Caco-2 (cell line): ENCODE data around the gene RPS27L. TPM values are rescaled to one million over a fixed set of nuclear protein-coding genes. Genes with fewer than 3 reads are reported as not detected.
"Not testable (repeated sequence)": the region's sequence is repeated elsewhere in the genome, so short reads cannot be mapped to it uniquely, and the experiment has no call there.

Experiments used
- BruUV-seq: library from RNA; stranded (reverse); fragments of 400-500 nt; replicated peaks from 2 replicates; lab custom pipeline; 2021; lab: Mats Ljungman, UMichigan
- CTCF ChIA-PET: fragments of 300-600 bp; sonication (Branson Sonifier 250); formaldehyde crosslinking; loops from one replicate; lab custom pipeline; 2022; ENCODE audit warnings: antibody characterized with exemption; lab: Charles Lee
- POLR2A ChIA-PET: fragments of 300-600 bp; sonication (Branson Sonifier 250); formaldehyde crosslinking; loops from one replicate; lab custom pipeline; 2022; ENCODE audit warnings: antibody characterized with exemption; lab: Charles Lee
- DNase-seq, 2 experiments: peaks; one replicate each; pipeline versions ENCODE4 v3.0.0 to v3.0.0-alpha.2; 2020 to 2022
- H3K27me3 ChIP-seq: replicated peaks from 2 replicates; pipeline ENCODE4 v1.6.0; 2011; ENCODE audit warnings: low read length; ENCODE audit not compliant: control insufficient read depth, insufficient read depth
- H3K36me3 ChIP-seq: 2 replicates; pipeline ENCODE4 v1.5.1; 2011; ENCODE audit warnings: low read length; ENCODE audit not compliant: control insufficient read depth, insufficient read depth
- H3K4me1 ChIP-seq: fragments of 250-450 bp; sonication (Bioruptor Pico); 2 replicates; pipeline ENCODE4 v1.5.1; 2020; ENCODE audit warnings: mild to moderate bottlenecking
- H3K4me3 ChIP-seq: 2 replicates; pipeline ENCODE4 v1.5.1; 2011; ENCODE audit warnings: low read depth, mild to moderate bottlenecking, control low read depth, low read length
- H3K9me3 ChIP-seq: fragments of 250-450 bp; sonication (Bioruptor Pico); 2 replicates; pipeline ENCODE4 v1.5.1; 2020; ENCODE audit warnings: mild to moderate bottlenecking, moderate library complexity
- H3K27ac Mint-ChIP-seq: one replicate; pipeline ENCODE4 v1.8.0; 2022; ENCODE audit warnings: mixed read lengths; ENCODE audit not compliant: unreplicated experiment
- H3K27me3 Mint-ChIP-seq: one replicate; pipeline ENCODE4 v1.8.0; 2022; ENCODE audit warnings: mixed read lengths; ENCODE audit not compliant: insufficient read depth, unreplicated experiment
- H3K36me3 Mint-ChIP-seq: one replicate; pipeline ENCODE4 v1.8.0; 2022; ENCODE audit warnings: mild to moderate bottlenecking, mixed read lengths; ENCODE audit not compliant: insufficient read depth, unreplicated experiment
- H3K4me1 Mint-ChIP-seq: one replicate; pipeline ENCODE4 v1.8.0; 2022; ENCODE audit warnings: low read depth, mixed read lengths; ENCODE audit not compliant: unreplicated experiment
- H3K4me3 Mint-ChIP-seq: one replicate; pipeline ENCODE4 v1.8.0; 2022; ENCODE audit warnings: mild to moderate bottlenecking, moderate library complexity, mixed read lengths; ENCODE audit not compliant: unreplicated experiment
- H3K9me3 Mint-ChIP-seq: one replicate; pipeline ENCODE4 v1.8.0; 2022; ENCODE audit warnings: mixed read lengths; ENCODE audit not compliant: unreplicated experiment
- intact Hi-C: fragments of 100-400 bp; cut with micrococcal nuclease; formaldehyde crosslinking; loops from one replicate; pipeline ENCODE4 v1.10.0; 2022; ENCODE audit not compliant: unreplicated experiment
- total RNA-seq: library from RNA; stranded (reverse); gene quantifications from 2 replicates; pipeline ENCODE4 v1.2.3, GENCODE V29; 2022
- TF ChIP-seq, protein P1 (sequence below), 2 experiments: fragments of 200-600 bp in 1 of 2; IDR thresholded peaks; 1 replicate in 1 of 2; 2 replicates in 1 of 2; pipeline versions ENCODE4 v1.5.1 to v1.8.0; 2011 to 2022; ENCODE audit warnings: antibody characterized with exemption in 1 of 2, control low read depth in 1 of 2, inconsistent platforms in 1 of 2, low read depth in 1 of 2, low read length in 1 of 2, mild to moderate bottlenecking in 1 of 2, moderate library complexity in 1 of 2; ENCODE audit not compliant: insufficient read depth in 1 of 2, severe bottlenecking in 1 of 2, unreplicated experiment in 1 of 2

Gene RPS27L
- total RNA-seq, 1 experiment from 2014 or later: 73.0 TPM

DNA sequence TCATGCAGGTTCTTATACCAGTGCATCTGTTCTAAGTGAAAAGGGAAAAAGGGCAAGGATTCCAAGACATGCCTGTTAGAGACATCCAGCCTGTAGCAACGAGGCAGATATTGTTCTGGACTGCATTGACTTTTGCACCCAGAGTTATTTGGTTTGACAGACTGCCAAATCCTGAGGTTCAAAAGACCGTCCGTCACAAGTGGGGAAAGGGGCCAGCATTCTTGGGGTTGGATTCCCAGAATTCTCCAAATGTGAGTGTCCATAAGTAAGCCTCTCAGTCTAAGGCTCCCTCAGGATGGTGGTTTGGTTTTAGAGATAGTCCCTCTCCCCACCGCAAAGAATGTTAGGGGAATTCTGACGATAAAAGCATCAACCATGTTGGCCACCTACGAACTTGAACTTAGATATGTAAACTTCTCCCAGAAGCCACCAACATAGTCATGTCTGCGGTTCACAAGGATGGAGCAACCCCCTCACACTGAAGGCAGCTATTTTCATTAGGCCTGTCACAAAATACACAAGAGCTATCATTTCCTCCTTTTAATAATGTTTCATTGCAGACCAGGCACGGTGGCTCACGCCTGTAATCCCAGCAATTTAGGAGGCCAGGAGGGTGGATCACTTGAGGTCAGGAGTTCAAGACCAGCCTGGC is 49.3 kb downstream of the RPS27L start:
- CTCF ChIA-PET: interaction anchor here (0.7 kb wide), 1 partner anchor 384 kb away, joined by 3 read pairs; no protein-coding TSS in a partner anchor
- Mint-ChIP-seq H3K4me1 (no peaks in the 10 kb centered on the region), H3K36me3 (no peaks in the 10 kb centered on the region), H3K27me3 (no peaks in the 10 kb centered on the region), H3K9me3 (peaks cover 11% of the 10 kb centered on the region), H3K27ac (no peak overlapping the region), H3K4me3 (no peak overlapping the region)
- no peaks in the 10 kb centered on the region for H3K36me3 ChIP-seq
- no peaks in the 10 kb centered on the region for H3K27me3 ChIP-seq
- DNase-seq: no peak
- TF ChIP-seq, protein P1, sequence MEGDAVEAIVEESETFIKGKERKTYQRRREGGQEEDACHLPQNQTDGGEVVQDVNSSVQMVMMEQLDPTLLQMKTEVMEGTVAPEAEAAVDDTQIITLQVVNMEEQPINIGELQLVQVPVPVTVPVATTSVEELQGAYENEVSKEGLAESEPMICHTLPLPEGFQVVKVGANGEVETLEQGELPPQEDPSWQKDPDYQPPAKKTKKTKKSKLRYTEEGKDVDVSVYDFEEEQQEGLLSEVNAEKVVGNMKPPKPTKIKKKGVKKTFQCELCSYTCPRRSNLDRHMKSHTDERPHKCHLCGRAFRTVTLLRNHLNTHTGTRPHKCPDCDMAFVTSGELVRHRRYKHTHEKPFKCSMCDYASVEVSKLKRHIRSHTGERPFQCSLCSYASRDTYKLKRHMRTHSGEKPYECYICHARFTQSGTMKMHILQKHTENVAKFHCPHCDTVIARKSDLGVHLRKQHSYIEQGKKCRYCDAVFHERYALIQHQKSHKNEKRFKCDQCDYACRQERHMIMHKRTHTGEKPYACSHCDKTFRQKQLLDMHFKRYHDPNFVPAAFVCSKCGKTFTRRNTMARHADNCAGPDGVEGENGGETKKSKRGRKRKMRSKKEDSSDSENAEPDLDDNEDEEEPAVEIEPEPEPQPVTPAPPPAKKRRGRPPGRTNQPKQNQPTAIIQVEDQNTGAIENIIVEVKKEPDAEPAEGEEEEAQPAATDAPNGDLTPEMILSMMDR (IDR thresholded peaks at IDR 0.05; ENCODE audit: insufficient read depth in 1 of 2, low read depth in 1 of 2, low read length in 1 of 2, severe bottlenecking in 1 of 2, unreplicated experiment in 1 of 2): no peak
- intact Hi-C loops: no loop called here
- POLR2A ChIA-PET: no interaction called here
- no TSS peak for BruUV-seq
- H3K4me3 ChIP-seq: no peak overlapping the region
- no peaks in the 10 kb centered on the region for H3K9me3 ChIP-seq
- H3K4me1 ChIP-seq: no peaks in the 10 kb centered on the region

DNA sequence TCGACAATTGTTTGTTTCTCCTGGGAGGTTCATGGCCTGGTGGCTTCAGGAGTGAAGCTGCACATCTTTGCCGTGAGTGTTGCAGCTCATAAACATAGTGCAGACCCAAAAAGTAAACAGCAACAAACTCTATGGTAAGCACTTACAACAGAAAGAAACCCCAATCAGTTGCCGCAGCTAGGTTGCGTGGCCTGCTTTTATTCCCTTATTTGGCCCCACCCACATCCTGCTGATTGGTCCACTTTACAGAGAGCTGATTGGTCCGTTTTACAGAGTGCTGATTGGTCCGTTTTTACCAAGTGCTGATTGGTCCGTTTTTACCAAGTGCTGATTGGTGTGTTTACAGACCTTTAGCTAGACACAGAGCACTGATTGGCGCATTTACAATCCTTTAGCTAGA is 51.9 kb downstream of the RPS27L start:
- DNase-seq, H3K27me3 ChIP-seq, BruUV-seq, CTCF ChIA-PET, H3K4me1 Mint-ChIP-seq, H3K4me3 Mint-ChIP-seq, H3K36me3 Mint-ChIP-seq, H3K4me3 ChIP-seq, intact Hi-C loops, H3K27ac Mint-ChIP-seq, POLR2A ChIA-PET, H3K27me3 Mint-ChIP-seq, H3K36me3 ChIP-seq, H3K4me1 ChIP-seq, H3K9me3 ChIP-seq: not testable (repeated sequence)
- peaks cover 11% of the 10 kb centered on the region for H3K9me3 Mint-ChIP-seq

DNA sequence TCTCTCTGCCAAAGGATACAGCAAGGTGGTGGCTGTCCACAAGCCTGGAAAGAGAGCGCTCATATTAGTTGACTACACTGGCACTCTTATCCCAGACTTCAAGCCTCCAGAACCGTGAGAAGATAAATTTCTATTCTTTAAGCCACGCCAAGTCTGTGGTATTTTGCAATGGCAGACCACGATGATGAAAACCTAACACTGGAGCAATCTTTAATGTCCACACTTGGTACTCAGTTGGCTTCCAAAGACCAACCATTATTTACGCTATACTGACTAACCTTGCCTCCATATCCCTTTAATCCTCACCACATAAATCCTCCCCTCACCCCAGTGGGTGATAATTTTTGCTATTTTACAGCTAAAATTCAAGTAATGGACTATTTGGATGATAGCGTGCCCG is 52.5 kb downstream of the RPS27L start:
- Mint-ChIP-seq H3K36me3 (no peaks in the 10 kb centered on the region), H3K27ac (no peak overlapping the region), H3K4me3 (no peak overlapping the region), H3K27me3 (no peaks in the 10 kb centered on the region), H3K9me3 (peaks cover 7% of the 10 kb centered on the region), H3K4me1 (no peaks in the 10 kb centered on the region)
- ChIA-PET CTCF (no interaction called here), POLR2A (no interaction called here)
- no peaks in the 10 kb centered on the region for H3K36me3 ChIP-seq
- no peak for DNase-seq
- TF ChIP-seq, protein P1 (IDR thresholded peaks at IDR 0.05; ENCODE audit: insufficient read depth in 1 of 2, low read depth in 1 of 2, low read length in 1 of 2, severe bottlenecking in 1 of 2, unreplicated experiment in 1 of 2): no peak
- no TSS peak for BruUV-seq
- H3K9me3 ChIP-seq: no peaks in the 10 kb centered on the region
- intact Hi-C loops: no loop called here
- H3K4me3 ChIP-seq: no peak overlapping the region
- H3K4me1 ChIP-seq: no peaks in the 10 kb centered on the region
- no peaks in the 10 kb centered on the region for H3K27me3 ChIP-seq
